ENCODE data around the gene WDFY4.

WDFY4 gene

GRCh38 chr10:48819783-48820182 is 135.1 kb downstream of the WDFY4 start:
- no peak for DNase-seq (ENCODE audit: low read depth)
- no peak for TF ChIP-seq CTCF (conservative IDR thresholded peaks at IDR 0.05; ENCODE audit: control insufficient read depth, insufficient read depth, low read depth, low read length)
- no peak overlapping the region for H3K4me3 ChIP-seq (ENCODE audit: control insufficient read depth, low read depth, low read length)

DNA sequence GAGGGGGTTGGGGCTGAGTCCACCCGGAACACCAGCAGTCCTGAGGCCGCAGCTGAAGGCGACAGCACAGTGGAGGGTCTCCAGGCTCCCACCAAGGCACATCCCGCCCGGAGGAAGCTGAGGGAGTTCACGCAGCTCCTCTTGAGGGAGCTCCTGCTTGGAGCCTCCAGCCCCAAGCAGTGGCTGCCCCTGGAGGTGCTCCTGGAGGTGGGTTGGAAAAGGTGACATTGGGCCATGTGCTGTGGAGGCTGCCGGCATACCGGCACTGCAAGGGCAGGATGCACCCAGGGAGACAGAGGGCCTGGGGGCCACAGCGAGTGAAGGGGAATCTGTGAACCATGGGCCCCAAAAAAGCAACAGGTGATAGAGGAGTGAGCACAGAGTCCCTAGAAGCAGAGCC is 135.6 kb downstream of the WDFY4 start:
- no peak overlapping the region for H3K4me3 ChIP-seq (ENCODE audit: control insufficient read depth, low read depth, low read length)
- no peak for DNase-seq (ENCODE audit: low read depth)
- no peak for TF ChIP-seq CTCF (conservative IDR thresholded peaks at IDR 0.05; ENCODE audit: control insufficient read depth, insufficient read depth, low read depth, low read length)

GRCh38 chr10:48820699-48821098 is 136.0 kb downstream of the WDFY4 start:
- H3K4me3 ChIP-seq (ENCODE audit: control insufficient read depth, low read depth, low read length), result no peak overlapping the region
- DNase-seq (ENCODE audit: low read depth), result no peak
- no peak for TF ChIP-seq CTCF (conservative IDR thresholded peaks at IDR 0.05; ENCODE audit: control insufficient read depth, insufficient read depth, low read depth, low read length)

DNA sequence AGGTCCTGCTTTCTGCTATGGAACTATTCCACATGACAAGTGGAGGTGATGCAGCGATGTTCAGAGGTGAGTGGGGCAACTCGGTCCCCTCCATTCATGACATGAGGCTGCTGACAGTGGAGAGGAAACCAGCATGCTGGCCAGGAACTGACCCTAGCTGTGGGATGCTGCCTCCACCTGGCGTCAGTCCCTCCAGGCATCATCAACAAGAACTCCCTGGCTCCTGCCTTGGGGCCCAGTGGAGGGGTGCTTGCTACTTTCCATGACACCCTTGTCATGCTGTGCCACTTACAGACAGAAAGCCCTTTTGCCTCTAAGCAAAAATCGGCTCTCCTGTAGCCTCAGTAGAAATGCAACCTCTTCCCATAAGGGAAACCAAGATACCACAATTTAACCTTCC is 136.4 kb downstream of the WDFY4 start:
- TF ChIP-seq CTCF (conservative IDR thresholded peaks at IDR 0.05; ENCODE audit: control insufficient read depth, insufficient read depth, low read depth, low read length), result no peak
- DNase-seq (ENCODE audit: low read depth), result no peak
- no peak overlapping the region for H3K4me3 ChIP-seq (ENCODE audit: control insufficient read depth, low read depth, low read length)

DNA sequence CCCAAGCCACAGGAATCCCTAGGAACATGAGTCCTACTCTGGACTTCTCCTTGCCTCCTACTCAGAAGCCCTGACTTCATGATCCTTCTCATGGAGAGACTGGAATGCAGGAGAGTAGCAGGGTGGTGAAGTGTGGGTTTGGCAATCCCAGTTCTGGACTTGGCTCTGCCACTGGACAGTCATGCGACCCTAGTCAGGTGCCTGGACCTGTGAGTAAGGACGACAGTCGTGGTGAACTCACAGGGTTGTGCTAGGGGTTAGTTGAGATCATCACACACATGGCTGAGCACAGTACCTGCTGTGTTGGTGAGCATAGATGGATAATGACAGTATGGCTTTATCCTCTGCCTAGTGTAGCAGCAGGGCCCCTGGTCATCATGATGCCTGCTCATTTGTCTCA is 137.0 kb downstream of the WDFY4 start:
- no peak for TF ChIP-seq CTCF (conservative IDR thresholded peaks at IDR 0.05; ENCODE audit: control insufficient read depth, insufficient read depth, low read depth, low read length)
- H3K4me3 ChIP-seq (ENCODE audit: control insufficient read depth, low read depth, low read length), result no peak overlapping the region
- peak; percentile 5 for DNase-seq (ENCODE audit: low read depth)

DNA sequence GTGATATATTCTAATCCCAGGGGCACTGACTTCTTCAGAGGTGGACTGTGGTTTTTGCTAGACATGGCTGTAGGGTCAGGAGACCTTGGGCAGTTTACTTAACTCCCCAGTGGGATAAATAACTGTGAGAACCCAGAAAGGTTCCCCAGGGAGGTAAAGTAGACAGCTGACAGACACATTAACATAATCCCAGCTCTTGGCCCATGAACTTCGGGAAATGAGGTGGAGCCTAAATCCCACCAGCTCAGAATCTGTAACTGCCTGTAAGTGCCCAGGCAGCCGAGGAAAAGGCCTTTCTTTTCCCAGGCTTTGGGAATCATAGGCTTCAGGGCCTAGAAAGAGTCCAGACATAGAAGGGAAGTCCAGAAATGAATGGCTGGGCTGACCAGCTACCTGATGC is 149.0 kb downstream of the WDFY4 start:
- TF ChIP-seq CTCF (conservative IDR thresholded peaks at IDR 0.05; ENCODE audit: control insufficient read depth, insufficient read depth, low read depth, low read length), result no peak
- no peak overlapping the region for H3K4me3 ChIP-seq (ENCODE audit: control insufficient read depth, low read depth, low read length)
- DNase-seq (ENCODE audit: low read depth), result no peak

Measured in fibroblast of mammary gland (primary cell).